Smooth muscle cell (in vitro differentiated cells): ENCODE measurements around the gene NT5C1A. TPM values are rescaled to one million over a fixed set of nuclear protein-coding genes. Genes with fewer than 3 reads are reported as not detected.

ENCODE experiments used
- DNase-seq: peaks from one replicate; lab custom pipeline; 2025; ENCODE audit not compliant: unreplicated experiment; lab: John Stamatoyannopoulos, UW
- H2AFZ ChIP-seq: fragments of 200-600 bp; sonication (generic); 2 replicates; pipeline ENCODE4 v1.6.0; 2016; ENCODE audit warnings: antibody characterized with exemption, low read depth, mild to moderate bottlenecking
- H3F3A ChIP-seq: fragments of 200-600 bp; sonication (generic); 2 replicates; pipeline ENCODE4 v1.6.0; 2017; ENCODE audit warnings: antibody characterized with exemption, low read depth
- H3K27ac ChIP-seq: fragments of 200-600 bp; sonication (generic); 2 replicates; pipeline ENCODE4 v1.5.1; 2016; ENCODE audit warnings: low read depth, mild to moderate bottlenecking
- H3K27me3 ChIP-seq: fragments of 200-600 bp; sonication (generic); 2 replicates; pipeline ENCODE4 v1.6.1; 2016; ENCODE audit warnings: low read depth, mild to moderate bottlenecking
- H3K36me3 ChIP-seq: fragments of 200-600 bp; sonication (generic); 2 replicates; pipeline ENCODE4 v1.5.1; 2016; ENCODE audit warnings: low read depth
- H3K4me1 ChIP-seq: fragments of 200-600 bp; sonication (generic); 2 replicates; pipeline ENCODE4 v1.5.1; 2016; ENCODE audit warnings: low read depth
- H3K4me2 ChIP-seq: fragments of 200-600 bp; sonication (generic); 2 replicates; pipeline ENCODE4 v1.6.0; 2016; ENCODE audit warnings: mild to moderate bottlenecking
- H3K4me3 ChIP-seq: fragments of 200-600 bp; sonication (generic); 2 replicates; pipeline ENCODE4 v1.5.1; 2016; ENCODE audit warnings: mild to moderate bottlenecking
- H3K79me2 ChIP-seq: fragments of 200-600 bp; sonication (generic); 2 replicates; pipeline ENCODE4 v1.6.0; 2016; ENCODE audit warnings: low read depth, mild to moderate bottlenecking
- H3K9ac ChIP-seq: fragments of 200-600 bp; sonication (generic); 2 replicates; pipeline ENCODE4 v1.6.0; 2016; ENCODE audit warnings: low read depth
- H3K9me3 ChIP-seq: fragments of 200-600 bp; sonication (generic); replicated peaks from 2 replicates; pipeline ENCODE4 v1.5.1; 2016; ENCODE audit warnings: low read depth
- H4K20me1 ChIP-seq: fragments of 200-600 bp; sonication (generic); 2 replicates; pipeline ENCODE4 v1.6.0; 2016; ENCODE audit warnings: low read depth
- CTCF ChIP-seq: fragments of 200-600 bp; sonication (generic); IDR thresholded peaks from 2 replicates; pipeline ENCODE4 v1.5.1; 2017; ENCODE audit warnings: borderline replicate concordance, mild to moderate bottlenecking, antibody characterized with exemption; ENCODE audit not compliant: insufficient read depth, poor library complexity, severe bottlenecking
- whole genome bisulfite sequencing: methylation state at CpG from one replicate; pipeline ENCODE4 v1.1.7; 2016; ENCODE audit warnings: low lambda C conversion rate; 5-methylcytosine and 5-hydroxymethylcytosine counted together
- polyA plus RNA-seq: library from polyadenylated mRNA; unstranded; fragments of >200 nt; fragmentation: Nextera tagmentation; extraction: Ambion mirVana; gene quantifications from 2 replicates; pipeline ENCODE4 v1.2.1, GENCODE V29; 2016
- total RNA-seq: library from RNA; depleted of rRNA; stranded (reverse); fragments of >200 nt; gene quantifications from 2 replicates; pipeline ENCODE4 v1.2.3, GENCODE V29; 2014

The NT5C1A gene
- total and polyA plus RNA-seq, 2 experiments from 2014 or later = not detected

- H3K9me3 ChIP-seq = no peaks in the 10 kb centered on the region
- H3K4me3 ChIP-seq = no peak overlapping the region
- peak overlapping the region; percentile 47 for H2AFZ ChIP-seq
- H3K36me3 ChIP-seq = no peaks in the 10 kb centered on the region
- DNase-seq = peak; percentile 54
- peaks cover 12% of the 10 kb centered on the region for H3F3A ChIP-seq
- WGBS = 19% methylated on average over 12 of the region's 12 CpGs
- H3K4me1 ChIP-seq = peaks cover 11% of the 10 kb centered on the region
- H3K79me2 ChIP-seq = no peaks in the 10 kb centered on the region
- no peak overlapping the region for H3K9ac ChIP-seq
- H3K4me2 ChIP-seq = peak overlapping the region; percentile 73
- H4K20me1 ChIP-seq = no peaks in the 10 kb centered on the region
- TF ChIP-seq CTCF = no peak
- H3K27ac ChIP-seq = peak overlapping the region; percentile 74
- no peaks in the 10 kb centered on the region for H3K27me3 ChIP-seq
These were observed 25.4 kb downstream of the NT5C1A start for GRCh38 chr1:39646232-39647081.

GRCh38 chr1:39645411-39646043 lies 26.4 kb downstream of the NT5C1A start:
- Histone ChIP-seq H3K9me3 (no peaks in the 10 kb centered on the region), H3K4me2 (peak overlapping the region; percentile 73), H3K79me2 (no peaks in the 10 kb centered on the region), H3K4me1 (peaks cover 11% of the 10 kb centered on the region), H3K27ac (peak overlapping the region; percentile 74), H3F3A (peaks cover 12% of the 10 kb centered on the region), H3K9ac (no peak overlapping the region), H3K4me3 (no peak overlapping the region), H3K36me3 (no peaks in the 10 kb centered on the region), H4K20me1 (no peaks in the 10 kb centered on the region), H3K27me3 (no peaks in the 10 kb centered on the region), H2AFZ (no peak overlapping the region)
- no peak for DNase-seq
- 87% methylated on average over 3 of the region's 3 CpGs for WGBS
- no peak for TF ChIP-seq CTCF

- no peak overlapping the region for H3K4me2 ChIP-seq
- no peaks in the 10 kb centered on the region for H3K36me3 ChIP-seq
- no peaks in the 10 kb centered on the region for H3K9me3 ChIP-seq
- no peak for DNase-seq
- H4K20me1 ChIP-seq = no peaks in the 10 kb centered on the region
- peaks cover 3% of the 10 kb centered on the region for H3K79me2 ChIP-seq
- H3K9ac ChIP-seq = no peak overlapping the region
- WGBS = 93% methylated on average over 3 of the region's 3 CpGs
- peaks cover 11% of the 10 kb centered on the region for H3K4me1 ChIP-seq
- H2AFZ ChIP-seq = no peak overlapping the region
- no peak overlapping the region for H3K27ac ChIP-seq
- H3F3A ChIP-seq = peaks cover 12% of the 10 kb centered on the region
- no peak for TF ChIP-seq CTCF
- no peaks in the 10 kb centered on the region for H3K27me3 ChIP-seq
- H3K4me3 ChIP-seq = no peak overlapping the region
These were observed 28.2 kb downstream of the NT5C1A start for GRCh38 chr1:39643705-39644104.
